Ishikawa (cell line): ENCODE results near the gene ARID5A.

ENCODE experiments used
- CEBPB ChIP-seq: IDR thresholded peaks from 2 replicates; pipeline ENCODE4 v1.6.1; 2012
- CREB1 ChIP-seq: IDR thresholded peaks from 2 replicates; pipeline ENCODE4 v1.6.1; 2012; ENCODE audit warnings: low read depth
- EGR1 ChIP-seq: IDR thresholded peaks from 2 replicates; pipeline ENCODE4 v1.6.1; 2012
- EP300 ChIP-seq: IDR thresholded peaks from 2 replicates; pipeline ENCODE4 v1.6.1; 2012; ENCODE audit warnings: borderline replicate concordance
- FOXM1 ChIP-seq: IDR thresholded peaks from 2 replicates; pipeline ENCODE4 v1.6.1; 2012; ENCODE audit warnings: low read depth, borderline replicate concordance
- MAX ChIP-seq: IDR thresholded peaks from 2 replicates; pipeline ENCODE4 v1.6.1; 2012
- NFIC ChIP-seq: IDR thresholded peaks from 2 replicates; pipeline ENCODE4 v1.6.1; 2012
- RAD21 ChIP-seq: IDR thresholded peaks from 2 replicates; pipeline ENCODE4 v1.6.1; 2012; ENCODE audit warnings: low read depth
- REST ChIP-seq: IDR thresholded peaks from 2 replicates; pipeline ENCODE4 v1.6.1; 2012; ENCODE audit warnings: low read depth, mild to moderate bottlenecking
- TAF1 ChIP-seq: IDR thresholded peaks from 2 replicates; pipeline ENCODE4 v1.6.1; 2012; ENCODE audit warnings: low read depth, mild to moderate bottlenecking
- TCF12 ChIP-seq: IDR thresholded peaks from 2 replicates; pipeline ENCODE4 v1.6.1; 2012; ENCODE audit warnings: low read depth
- TEAD4 ChIP-seq: IDR thresholded peaks from 2 replicates; pipeline ENCODE4 v1.6.1; 2012
- USF1 ChIP-seq: IDR thresholded peaks from 2 replicates; pipeline ENCODE4 v1.6.1; 2012
- YY1 ChIP-seq: IDR thresholded peaks from 2 replicates; pipeline ENCODE4 v1.6.1; 2012; ENCODE audit warnings: low read depth
- ZBTB7A ChIP-seq: IDR thresholded peaks from 2 replicates; pipeline ENCODE4 v1.6.1; 2012; ENCODE audit warnings: low read depth

The ARID5A gene

GRCh38 chr2:96547203-96547641 lies 10.7 kb downstream of the ARID5A start:
- no peak for TF ChIP-seq TEAD4
- no peak for TF ChIP-seq YY1
- TF ChIP-seq USF1 = no peak
- no peak for TF ChIP-seq FOXM1
- no peak for TF ChIP-seq TAF1
- TF ChIP-seq MAX = no peak
- no peak for TF ChIP-seq TCF12
- TF ChIP-seq REST = no peak
- no peak for TF ChIP-seq EP300
- TF ChIP-seq RAD21 = no peak

GRCh38 chr2:96547731-96548171 lies 11.2 kb downstream of the ARID5A start:
- no peak for TF ChIP-seq MAX
- TF ChIP-seq TCF12 = no peak
- no peak for TF ChIP-seq NFIC
- TF ChIP-seq FOXM1 = no peak
- TF ChIP-seq REST = no peak
- TF ChIP-seq EP300 = no peak
- no peak for TF ChIP-seq YY1
- TF ChIP-seq TEAD4 = no peak
- no peak for TF ChIP-seq CEBPB
- no peak for TF ChIP-seq TAF1
- no peak for TF ChIP-seq EGR1
- no peak for TF ChIP-seq RAD21
- TF ChIP-seq ZBTB7A = no peak
- TF ChIP-seq CREB1 = no peak

GRCh38 chr2:96548558-96549465 lies 12.3 kb downstream of the ARID5A start:
- TF ChIP-seq YY1 (no peak), CEBPB (no peak), NFIC (no peak), REST (no peak), CREB1 (no peak), RAD21 (no peak), MAX (no peak), EP300 (no peak), USF1 (no peak), TEAD4 (no peak), TCF12 (no peak), TAF1 (no peak), FOXM1 (no peak), ZBTB7A (no peak)

GRCh38 chr2:96549466-96549785 lies 12.9 kb downstream of the ARID5A start:
- no peak for TF ChIP-seq CEBPB
- TF ChIP-seq NFIC = no peak
- TF ChIP-seq ZBTB7A = no peak
